OCI-LY3 (cell line): ENCODE measurements around the gene ABHD17C.

Experiments
- H2AFZ ChIP-seq: fragments of 200-600, 300-600 bp; shearing (Covaris generic); 2 replicates; pipeline ENCODE4 v1.6.0; 2014; ENCODE audit warnings: antibody characterized with exemption, low read depth, low read length
- H3K27ac ChIP-seq: fragments of 200-600, 300-600 bp; sonication (generic); 2 replicates; pipeline ENCODE4 v1.5.1; 2014; ENCODE audit warnings: mild to moderate bottlenecking, low read length, moderate library complexity, mixed read lengths
- H3K27me3 ChIP-seq: fragments of 200-600, 300-600 bp; sonication (generic); 2 replicates; pipeline ENCODE4 v1.6.1; 2014; ENCODE audit warnings: low read depth, low read length, mixed read lengths
- H3K36me3 ChIP-seq: fragments of 200-600, 300-600 bp; sonication (generic); replicated peaks from 2 replicates; pipeline ENCODE3; 2014; ENCODE audit warnings: low read depth, low read length, mixed read lengths
- H3K4me1 ChIP-seq: fragments of 300-600, 200-600 bp; sonication (generic); 2 replicates; pipeline ENCODE4 v1.6.1; 2014; ENCODE audit warnings: low read length, mixed read lengths
- H3K4me2 ChIP-seq: fragments of 200-600, 300-600 bp; sonication (generic); 2 replicates; pipeline ENCODE4 v1.6.1; 2014; ENCODE audit warnings: low read length, mixed read lengths
- H3K4me3 ChIP-seq: fragments of 300-600, 200-600 bp; sonication (generic); 2 replicates; pipeline ENCODE4 v1.5.1; 2014; ENCODE audit warnings: antibody characterized with exemption, mild to moderate bottlenecking, low read length, moderate library complexity
- H3K79me2 ChIP-seq: fragments of 300-600, 200-600 bp; shearing (Covaris generic); 2 replicates; pipeline ENCODE4 v1.6.1; 2014; ENCODE audit warnings: mild to moderate bottlenecking, low read length, mixed read lengths
- H3K9ac ChIP-seq: fragments of 300-600, 200-600 bp; shearing (Covaris generic); 2 replicates; pipeline ENCODE4 v1.6.0; 2014; ENCODE audit warnings: mild to moderate bottlenecking, low read length, moderate library complexity
- H3K9me3 ChIP-seq: fragments of 200-600, 300-600 bp; shearing (Covaris generic); 2 replicates; pipeline ENCODE4 v1.6.1; 2014; ENCODE audit warnings: low read length, mixed read lengths; ENCODE audit not compliant: insufficient read depth
- H4K20me1 ChIP-seq: fragments of 200-600, 300-600 bp; sonication (generic); 2 replicates; pipeline ENCODE4 v1.6.1; 2016; ENCODE audit warnings: low read length, mixed read lengths; ENCODE audit not compliant: insufficient read depth
- EZH2phosphoT487 ChIP-seq: fragments of 200-600 bp; shearing (Covaris generic); IDR thresholded peaks from 2 replicates; pipeline ENCODE4 v1.6.1; 2018; ENCODE audit warnings: antibody characterized with exemption, mixed run types, low read depth
- TF ChIP-seq, protein P1 (sequence below): fragments of 200-600, 300-600 bp; sonication (generic); IDR thresholded peaks from 2 replicates; pipeline ENCODE4 v1.5.1; 2014; ENCODE audit warnings: antibody characterized with exemption, low read length, low read depth

The ABHD17C gene

GRCh38 chr15:80727596-80727995, 32.5 kb downstream of the ABHD17C start:
- H3K9me3 ChIP-seq: no peaks in the 10 kb centered on the region
- H3K4me3 ChIP-seq: no peak overlapping the region
- no peaks in the 10 kb centered on the region for H3K27me3 ChIP-seq
- H3K79me2 ChIP-seq: peaks cover 82% of the 10 kb centered on the region
- H3K36me3 ChIP-seq: peaks cover 16% of the 10 kb centered on the region
- H3K27ac ChIP-seq: no peak overlapping the region
- no peak overlapping the region for H2AFZ ChIP-seq
- H4K20me1 ChIP-seq: peaks cover 56% of the 10 kb centered on the region
- no peaks in the 10 kb centered on the region for H3K4me1 ChIP-seq
- no peak overlapping the region for H3K9ac ChIP-seq
- TF ChIP-seq, protein P1, sequence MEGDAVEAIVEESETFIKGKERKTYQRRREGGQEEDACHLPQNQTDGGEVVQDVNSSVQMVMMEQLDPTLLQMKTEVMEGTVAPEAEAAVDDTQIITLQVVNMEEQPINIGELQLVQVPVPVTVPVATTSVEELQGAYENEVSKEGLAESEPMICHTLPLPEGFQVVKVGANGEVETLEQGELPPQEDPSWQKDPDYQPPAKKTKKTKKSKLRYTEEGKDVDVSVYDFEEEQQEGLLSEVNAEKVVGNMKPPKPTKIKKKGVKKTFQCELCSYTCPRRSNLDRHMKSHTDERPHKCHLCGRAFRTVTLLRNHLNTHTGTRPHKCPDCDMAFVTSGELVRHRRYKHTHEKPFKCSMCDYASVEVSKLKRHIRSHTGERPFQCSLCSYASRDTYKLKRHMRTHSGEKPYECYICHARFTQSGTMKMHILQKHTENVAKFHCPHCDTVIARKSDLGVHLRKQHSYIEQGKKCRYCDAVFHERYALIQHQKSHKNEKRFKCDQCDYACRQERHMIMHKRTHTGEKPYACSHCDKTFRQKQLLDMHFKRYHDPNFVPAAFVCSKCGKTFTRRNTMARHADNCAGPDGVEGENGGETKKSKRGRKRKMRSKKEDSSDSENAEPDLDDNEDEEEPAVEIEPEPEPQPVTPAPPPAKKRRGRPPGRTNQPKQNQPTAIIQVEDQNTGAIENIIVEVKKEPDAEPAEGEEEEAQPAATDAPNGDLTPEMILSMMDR: no peak
- no peak for TF ChIP-seq EZH2phosphoT487
- no peak overlapping the region for H3K4me2 ChIP-seq

DNA sequence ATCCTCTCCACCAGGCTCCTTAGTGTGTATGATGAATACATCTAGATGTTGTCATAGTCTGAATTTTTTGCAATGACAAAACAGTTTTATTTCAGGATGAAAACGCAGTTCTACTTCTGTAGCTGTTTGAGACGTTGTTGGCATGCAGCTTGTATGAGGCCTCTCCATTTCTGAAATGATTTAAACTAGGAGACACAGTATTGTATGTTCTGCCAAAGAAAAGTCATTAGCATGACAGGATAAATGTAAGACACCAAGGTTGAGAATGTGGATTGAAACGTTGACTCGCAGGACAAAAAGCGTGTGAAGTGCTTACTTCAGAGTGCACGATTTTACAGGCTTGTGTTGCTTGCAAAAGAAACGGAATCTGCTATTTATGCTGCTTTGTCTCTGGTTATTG, 35.3 kb downstream of the ABHD17C start:
- TF ChIP-seq EZH2phosphoT487: no peak
- TF ChIP-seq, protein P1: no peak
- H3K9ac ChIP-seq: no peak overlapping the region
- H3K4me2 ChIP-seq: no peak overlapping the region
- no peaks in the 10 kb centered on the region for H3K9me3 ChIP-seq
- H4K20me1 ChIP-seq: peaks cover 54% of the 10 kb centered on the region
- no peak overlapping the region for H3K27ac ChIP-seq
- H3K27me3 ChIP-seq: no peaks in the 10 kb centered on the region
- H3K4me3 ChIP-seq: no peak overlapping the region
- H3K4me1 ChIP-seq: no peaks in the 10 kb centered on the region
- no peak overlapping the region for H2AFZ ChIP-seq
- no peaks in the 10 kb centered on the region for H3K36me3 ChIP-seq
- peaks cover 72% of the 10 kb centered on the region for H3K79me2 ChIP-seq

DNA sequence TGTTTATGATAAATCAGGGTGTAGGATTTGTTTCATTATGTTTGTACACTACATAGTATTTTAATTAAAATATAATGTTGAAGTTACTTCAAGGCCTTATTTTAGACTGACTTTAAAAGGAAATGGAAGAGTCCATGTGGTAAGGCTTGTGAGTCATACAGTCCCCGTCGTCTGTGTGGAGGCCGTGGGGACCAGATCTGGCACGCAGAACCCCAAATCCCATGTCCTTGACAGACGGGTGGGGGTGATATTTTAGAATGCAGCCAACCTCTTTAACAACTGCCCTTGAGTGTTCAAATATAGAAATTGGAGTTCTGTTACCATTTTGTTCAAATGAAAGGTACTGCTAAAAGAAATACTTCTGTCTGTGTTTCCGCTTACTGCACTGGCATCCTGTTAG, 35.8 kb downstream of the ABHD17C start:
- no peaks in the 10 kb centered on the region for H3K9me3 ChIP-seq
- H3K79me2 ChIP-seq: peaks cover 76% of the 10 kb centered on the region
- H4K20me1 ChIP-seq: peaks cover 54% of the 10 kb centered on the region
- H2AFZ ChIP-seq: no peak overlapping the region
- H3K36me3 ChIP-seq: no peaks in the 10 kb centered on the region
- H3K4me3 ChIP-seq: no peak overlapping the region
- TF ChIP-seq EZH2phosphoT487: no peak
- TF ChIP-seq, protein P1: no peak
- H3K27me3 ChIP-seq: no peaks in the 10 kb centered on the region
- H3K4me1 ChIP-seq: no peaks in the 10 kb centered on the region
- H3K4me2 ChIP-seq: no peak overlapping the region
- no peak overlapping the region for H3K9ac ChIP-seq
- no peak overlapping the region for H3K27ac ChIP-seq

GRCh38 chr15:80732167-80732566, 37.1 kb downstream of the ABHD17C start:
- no peak overlapping the region for H3K4me2 ChIP-seq
- H3K9me3 ChIP-seq: no peaks in the 10 kb centered on the region
- H3K27me3 ChIP-seq: no peaks in the 10 kb centered on the region
- TF ChIP-seq, protein P1: no peak
- no peak for TF ChIP-seq EZH2phosphoT487
- H3K9ac ChIP-seq: no peak overlapping the region
- H2AFZ ChIP-seq: no peak overlapping the region
- H3K4me3 ChIP-seq: no peak overlapping the region
- no peak overlapping the region for H3K27ac ChIP-seq
- peaks cover 60% of the 10 kb centered on the region for H4K20me1 ChIP-seq
- no peaks in the 10 kb centered on the region for H3K4me1 ChIP-seq
- H3K36me3 ChIP-seq: no peaks in the 10 kb centered on the region
- peaks cover 82% of the 10 kb centered on the region for H3K79me2 ChIP-seq
